ENCODE measurements around the gene KCNIP1. TPM values are rescaled to one million over a fixed set of nuclear protein-coding genes. Genes with fewer than 3 reads are reported as not detected.

Gene KCNIP1
- total RNA-seq, 1 experiment from 2014 or later, result not detected

DNA sequence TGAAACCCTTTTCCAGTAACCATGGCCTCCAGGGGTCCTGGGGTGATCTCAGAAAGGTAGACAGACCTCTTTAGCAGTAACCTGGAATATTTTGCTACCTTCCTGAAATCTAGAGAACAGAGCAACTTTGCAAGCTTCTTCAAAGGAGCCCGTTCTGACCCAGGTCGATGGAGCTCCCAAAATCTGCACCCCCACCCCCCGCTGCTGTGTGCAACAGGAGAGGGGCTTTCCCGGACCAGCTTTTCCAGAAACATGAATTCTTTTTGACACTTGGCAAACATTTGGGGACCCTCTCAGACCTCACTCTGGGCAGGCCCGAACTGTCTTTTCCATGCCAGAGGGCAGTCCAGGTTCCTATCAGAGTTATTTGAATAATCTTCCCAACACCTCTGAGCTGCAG, 65.3 kb downstream of the KCNIP1 start:
- Histone ChIP-seq H3K9ac (ENCODE audit: low read length) (no peak overlapping the region), H3K27ac (ENCODE audit: low read length) (no peak overlapping the region), H3K36me3 (ENCODE audit: low read depth, low read length) (no peaks in the 10 kb centered on the region), H3K4me1 (ENCODE audit: insufficient read depth, low read length) (no peaks in the 10 kb centered on the region), H3F3A (ENCODE audit: low read length, unreplicated experiment) (no peaks in the 10 kb centered on the region), H3K79me2 (ENCODE audit: low read length) (no peaks in the 10 kb centered on the region), H3K4me3 (ENCODE audit: low read length) (no peak overlapping the region), H3K4me2 (ENCODE audit: low read length) (no peak overlapping the region), H3K9me3 (ENCODE audit: low read length) (no peaks in the 10 kb centered on the region), H4K20me1 (ENCODE audit: low read length) (no peaks in the 10 kb centered on the region), H3K9me2 (replicated peaks; ENCODE audit: low read length) (no peaks in the 10 kb centered on the region), H2AFZ (ENCODE audit: low read length) (no peak overlapping the region), H3K27me3 (ENCODE audit: low read length) (peaks cover 78% of the 10 kb centered on the region)
- no peak for TF ChIP-seq EZH2 (IDR thresholded peaks at IDR 0.05; ENCODE audit: low read length, unreplicated experiment)
- no peak for TF ChIP-seq EZH2phosphoT487 (IDR thresholded peaks at IDR 0.05; ENCODE audit: borderline replicate concordance, low read length)
- no peak for TF ChIP-seq CTCF (conservative IDR thresholded peaks at IDR 0.05; ENCODE audit: low read depth, low read length)
- DNase-seq (no peak), ATAC-seq (no peak)
- intact Hi-C loops (cut with micrococcal nuclease), result no loop called here
- ChIA-PET CTCF (no interaction called here), POLR2A (ENCODE audit: unreplicated experiment) (no interaction called here)
- BruUV-seq (replicated peaks), result no TSS peak

GRCh38 chr5:170570476-170570875, 66.7 kb downstream of the KCNIP1 start:
- TF ChIP-seq EZH2phosphoT487 (IDR thresholded peaks at IDR 0.05; ENCODE audit: borderline replicate concordance, low read length) (no peak), EZH2 (IDR thresholded peaks at IDR 0.05; ENCODE audit: low read length, unreplicated experiment) (no peak), CTCF (conservative IDR thresholded peaks at IDR 0.05; ENCODE audit: low read depth, low read length) (no peak)
- H3F3A ChIP-seq (ENCODE audit: low read length, unreplicated experiment), result no peaks in the 10 kb centered on the region
- intact Hi-C loops (cut with micrococcal nuclease), result no loop called here
- H3K27ac ChIP-seq (ENCODE audit: low read length), result no peak overlapping the region
- no TSS peak for BruUV-seq (replicated peaks)
- no peak for ATAC-seq
- ChIA-PET POLR2A (ENCODE audit: unreplicated experiment) (no interaction called here), CTCF (interaction anchor here (0.6 kb wide), 1 partner anchor 57 kb away, joined by 3 read pairs; no protein-coding TSS in a partner anchor)
- H3K9me3 ChIP-seq (ENCODE audit: low read length), result no peaks in the 10 kb centered on the region
- no peaks in the 10 kb centered on the region for H3K4me1 ChIP-seq (ENCODE audit: insufficient read depth, low read length)
- no peaks in the 10 kb centered on the region for H4K20me1 ChIP-seq (ENCODE audit: low read length)
- no peaks in the 10 kb centered on the region for H3K79me2 ChIP-seq (ENCODE audit: low read length)
- peaks cover 73% of the 10 kb centered on the region for H3K27me3 ChIP-seq (ENCODE audit: low read length)
- H3K4me2 ChIP-seq (ENCODE audit: low read length), result no peak overlapping the region
- DNase-seq, result no peak
- no peak overlapping the region for H2AFZ ChIP-seq (ENCODE audit: low read length)
- no peaks in the 10 kb centered on the region for H3K36me3 ChIP-seq (ENCODE audit: low read depth, low read length)
- H3K4me3 ChIP-seq (ENCODE audit: low read length), result no peak overlapping the region
- H3K9me2 ChIP-seq (replicated peaks; ENCODE audit: low read length), result no peaks in the 10 kb centered on the region
- H3K9ac ChIP-seq (ENCODE audit: low read length), result no peak overlapping the region

DNA sequence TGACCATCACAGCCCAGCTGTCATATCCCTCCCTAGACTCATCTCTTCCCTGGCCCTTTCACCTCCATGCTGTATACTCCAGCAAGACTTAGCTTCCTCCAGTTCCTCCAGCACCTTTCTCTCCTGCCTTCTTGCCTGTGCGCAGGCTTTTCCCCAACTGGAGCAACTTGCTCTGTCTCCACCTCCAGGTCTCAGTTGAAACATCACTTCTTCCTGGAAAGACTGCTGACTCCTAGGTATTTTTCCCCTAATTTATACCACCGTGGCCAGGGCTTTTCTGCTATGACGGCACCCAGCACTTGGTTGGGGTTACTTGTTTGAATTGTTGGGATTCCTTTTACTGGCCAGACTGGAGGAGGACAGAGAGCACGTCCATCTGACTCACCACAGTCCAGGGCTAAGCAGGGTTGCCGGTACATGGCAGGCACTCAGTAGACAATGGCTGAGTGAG, 67.5 kb downstream of the KCNIP1 start:
- intact Hi-C loops (cut with micrococcal nuclease), result no loop called here
- Histone ChIP-seq H3K9ac (ENCODE audit: low read length) (no peak overlapping the region), H3K36me3 (ENCODE audit: low read depth, low read length) (no peaks in the 10 kb centered on the region), H3K4me2 (ENCODE audit: low read length) (no peak overlapping the region), H3K9me2 (replicated peaks; ENCODE audit: low read length) (no peaks in the 10 kb centered on the region), H3F3A (ENCODE audit: low read length, unreplicated experiment) (no peaks in the 10 kb centered on the region), H3K4me1 (ENCODE audit: insufficient read depth, low read length) (no peaks in the 10 kb centered on the region), H3K9me3 (ENCODE audit: low read length) (no peaks in the 10 kb centered on the region), H3K4me3 (ENCODE audit: low read length) (no peak overlapping the region), H2AFZ (ENCODE audit: low read length) (no peak overlapping the region), H4K20me1 (ENCODE audit: low read length) (no peaks in the 10 kb centered on the region), H3K27me3 (ENCODE audit: low read length) (peaks cover 73% of the 10 kb centered on the region), H3K79me2 (ENCODE audit: low read length) (no peaks in the 10 kb centered on the region), H3K27ac (ENCODE audit: low read length) (no peak overlapping the region)
- ChIA-PET POLR2A (ENCODE audit: unreplicated experiment) (no interaction called here), CTCF (no interaction called here)
- DNase-seq, result peak; percentile 29
- no peak for TF ChIP-seq EZH2phosphoT487 (IDR thresholded peaks at IDR 0.05; ENCODE audit: borderline replicate concordance, low read length)
- TF ChIP-seq CTCF (conservative IDR thresholded peaks at IDR 0.05; ENCODE audit: low read depth, low read length), result no peak
- TF ChIP-seq EZH2 (IDR thresholded peaks at IDR 0.05; ENCODE audit: low read length, unreplicated experiment), result no peak
- no peak for ATAC-seq
- no TSS peak for BruUV-seq (replicated peaks)

Measured in PC-3 (cell line).